Liver (tissue), 3 donors: ENCODE measurements around the gene RBM38.

ENCODE experiments used
- ATF3 ChIP-seq: IDR thresholded peaks from 2 replicates; pipeline ENCODE4 v1.6.1; 2016; ENCODE audit warnings: antibody characterized with exemption
- CTCF ChIP-seq: fragments of 150-350 bp; IDR thresholded peaks from 2 replicates; pipeline ENCODE4 v1.5.1; 2017; ENCODE audit warnings: improper control_type of control experiment, low read depth, low read length; ENCODE audit not compliant: missing input control
- EGR1 ChIP-seq, 2 donors: IDR thresholded peaks; 2 replicates each; pipeline ENCODE4 v1.6.1; 2016 to 2018; ENCODE audit warnings: antibody characterized with exemption in 2 of 2, low read depth in 2 of 2
- FOXA1 ChIP-seq: IDR thresholded peaks from 2 replicates; pipeline ENCODE4 v1.6.1; 2016; ENCODE audit warnings: antibody characterized with exemption
- MAX ChIP-seq: IDR thresholded peaks from 2 replicates; pipeline ENCODE4 v1.6.1; 2016; ENCODE audit warnings: antibody characterized with exemption
- REST ChIP-seq: IDR thresholded peaks from 2 replicates; pipeline ENCODE4 v1.6.1; 2016; ENCODE audit warnings: antibody characterized with exemption, mild to moderate bottlenecking
- ZBTB33 ChIP-seq: IDR thresholded peaks from 2 replicates; pipeline ENCODE4 v1.6.1; 2016; ENCODE audit warnings: antibody characterized with exemption
- donor health status: healthy.
- donor health status: healthy.

DNA sequence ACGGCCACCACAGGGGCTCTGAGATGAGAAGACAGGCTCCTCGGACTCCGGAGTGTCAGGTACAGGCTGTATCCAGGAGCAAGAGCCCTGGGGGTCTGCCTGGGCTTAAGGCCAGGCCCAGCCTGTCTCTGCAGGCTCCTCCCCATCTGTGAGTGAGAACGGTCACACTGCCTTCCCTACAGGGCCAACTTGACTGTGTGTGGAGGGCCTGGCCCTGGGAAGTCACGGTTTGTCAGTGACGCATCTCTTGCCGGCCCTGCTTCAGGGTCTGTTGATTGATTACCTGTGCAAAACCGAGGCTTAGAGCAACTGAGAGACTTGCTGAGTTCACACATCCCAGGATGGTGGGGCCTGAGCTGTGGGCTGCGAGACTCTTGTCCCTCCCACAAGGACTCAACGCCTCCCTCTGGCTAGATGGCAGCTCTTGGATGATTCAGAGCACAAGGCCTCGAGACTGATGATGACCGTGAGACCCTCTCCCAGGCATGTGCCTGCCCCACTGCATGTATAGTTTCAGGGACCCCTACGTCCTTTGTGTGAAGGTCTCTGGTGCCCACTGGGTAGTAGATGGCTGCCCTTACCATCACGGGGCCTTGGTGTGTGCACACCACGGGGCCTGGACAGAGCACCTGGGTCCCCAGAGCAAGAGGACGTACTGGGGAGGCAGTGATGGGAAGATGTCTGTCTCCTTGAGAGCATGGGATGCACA, 5.9 kb downstream of the RBM38 start:
- TF ChIP-seq MAX (no peak), FOXA1 (no peak), EGR1 (IDR thresholded peaks at IDR 0.05; ENCODE audit: low read depth in 2 of 2) (no peak), CTCF (no peak), ZBTB33 (no peak), ATF3 (no peak), REST (no peak)
